SH-SY5Y (cell line): ENCODE measurements around the gene SIRPA.

Experiments used
- GATA2 ChIP-seq: IDR thresholded peaks from 2 replicates; pipeline ENCODE4 v1.6.1; 2011; ENCODE audit warnings: mild to moderate bottlenecking, low read depth, low read length
- GATA3 ChIP-seq: IDR thresholded peaks from 2 replicates; pipeline ENCODE4 v1.6.1; 2011; ENCODE audit warnings: low read depth, mild to moderate bottlenecking, low read length, moderate library complexity

DNA sequence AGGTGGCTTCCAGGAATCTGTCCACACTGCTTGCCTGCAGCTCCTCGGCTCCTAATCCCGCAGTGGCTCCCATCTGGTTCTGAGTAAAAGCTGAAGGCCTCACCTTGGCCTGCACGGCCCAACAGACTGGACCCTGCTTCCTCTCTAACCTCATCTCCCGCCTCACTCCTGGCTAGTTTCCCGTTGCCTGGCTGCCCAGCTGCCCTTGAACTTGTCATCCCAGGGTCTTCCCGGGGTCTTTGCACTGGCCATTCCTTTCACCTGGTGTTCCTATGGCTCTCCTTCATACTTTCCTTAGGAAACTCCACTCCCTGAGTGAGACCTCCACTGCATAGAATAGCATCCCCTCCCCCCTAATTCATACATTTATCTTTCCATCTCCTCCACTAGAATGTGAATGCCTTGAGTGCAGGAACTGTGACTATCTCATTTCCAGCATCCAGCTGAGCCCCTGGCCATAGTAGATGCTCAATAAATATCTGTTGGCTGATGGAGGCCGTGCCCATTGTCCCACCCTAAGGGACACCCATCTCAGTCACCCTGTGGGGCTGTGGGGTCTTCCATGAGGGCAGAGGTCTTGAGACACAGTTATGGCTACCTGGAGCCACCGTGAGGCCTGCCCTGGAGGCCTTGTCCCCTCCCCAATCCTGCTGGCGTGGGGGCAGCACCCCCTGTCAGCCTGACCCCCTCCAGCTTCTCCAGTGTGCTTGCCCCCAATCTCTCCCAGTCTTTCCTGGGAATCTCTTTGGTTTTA, 9.1 kb upstream of the SIRPA start:
- TF ChIP-seq GATA3 (no peak), GATA2 (no peak)
